ENCODE data around the gene PSTPIP2. TPM values are rescaled to one million over a fixed set of nuclear protein-coding genes. Genes with fewer than 3 reads are reported as not detected.

The PSTPIP2 gene
- total and polyA plus RNA-seq, 2 of the 13 experiments (the other 11 are each of a cell fraction or from before 2014, with no cell fraction given): 0.25 to 0.27 TPM

DNA sequence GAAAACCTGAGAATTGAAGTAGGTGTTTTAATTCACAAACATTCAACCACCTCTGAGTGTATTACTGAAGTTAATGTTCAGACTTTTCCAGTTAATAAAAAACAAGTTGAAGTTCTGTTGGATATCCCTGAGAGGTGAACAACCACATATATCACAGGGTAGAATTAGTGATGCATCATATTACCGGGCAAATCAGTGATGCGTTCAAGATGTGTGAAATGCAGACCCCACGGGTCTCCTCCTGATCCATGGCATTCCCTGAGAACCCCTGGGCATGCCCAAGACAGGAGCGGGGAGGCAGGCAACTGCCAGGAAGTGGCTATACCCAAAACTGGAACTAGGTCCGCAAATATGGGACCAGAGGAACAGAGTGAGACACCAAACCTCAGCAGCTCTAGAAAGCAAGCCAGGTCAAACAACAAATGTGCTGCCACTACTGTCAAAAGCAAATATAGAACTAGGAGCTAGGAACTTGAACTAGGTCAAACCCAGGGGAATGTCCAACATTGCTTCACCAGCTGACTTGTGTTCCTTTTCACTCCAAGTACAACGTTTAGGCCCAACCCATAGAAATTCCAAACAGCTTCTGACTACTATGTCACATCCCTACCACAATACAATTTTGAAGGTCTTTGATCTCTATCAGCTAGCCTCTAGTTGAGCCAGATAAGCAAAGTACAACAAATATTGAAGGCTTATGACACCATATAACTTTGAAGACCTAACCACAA, 20.2 kb downstream of the PSTPIP2 start (continued):
- TF ChIP-seq ZNF331 (CRISPR knock-in tag; IDR thresholded peaks at IDR 0.05) (peak; percentile 79; the same call in 1 of the 2 replicates), HNRNPL (IDR thresholded peaks at IDR 0.05; ENCODE audit: low read depth, low read length) (no peak), PRDM15 (CRISPR knock-in tag; IDR thresholded peaks at IDR 0.05) (no peak), NKX3-1 (CRISPR knock-in tag; IDR thresholded peaks at IDR 0.05) (0 out of 2 replicates have a peak, but pooled peaks have one; percentile 65), NR2F1 (CRISPR knock-in tag; IDR thresholded peaks at IDR 0.05) (peak in 1 of 2 experiments; percentile 66; a peak in 1 of 4 replicates), UBTF (CRISPR knock-in tag; IDR thresholded peaks at IDR 0.05) (no peak), ZNF383 (CRISPR knock-in tag; IDR thresholded peaks at IDR 0.05; ENCODE audit: borderline replicate concordance) (no peak), FOXK1 (CRISPR knock-in tag; IDR thresholded peaks at IDR 0.05; ENCODE audit: borderline replicate concordance, low read depth) (peak; percentile 76; the same call in 1 of the 2 replicates), NR3C1 (CRISPR knock-in tag; IDR thresholded peaks at IDR 0.05) (no peak), THAP7 (CRISPR knock-in tag; IDR thresholded peaks at IDR 0.05) (no peak), NONO (IDR thresholded peaks at IDR 0.05) (no peak), NONO (CRISPR knock-in tag; conservative IDR thresholded peaks at IDR 0.05) (no peak; the same call in 1 of the 2 replicates), ZBTB20 (CRISPR knock-in tag; IDR thresholded peaks at IDR 0.05; ENCODE audit: borderline replicate concordance, low read depth) (peak; percentile 45; the same call in 1 of the 2 replicates), ZNF281 (CRISPR knock-in tag; IDR thresholded peaks at IDR 0.05; ENCODE audit: borderline replicate concordance) (no peak), HMG20A (CRISPR knock-in tag; IDR thresholded peaks at IDR 0.05; ENCODE audit: borderline replicate concordance) (peak; percentile 89), FOXJ3 (CRISPR knock-in tag; IDR thresholded peaks at IDR 0.05; ENCODE audit: borderline replicate concordance) (peak; percentile 89), ZNF225 (CRISPR knock-in tag; IDR thresholded peaks at IDR 0.05) (no peak), ZNF547 (CRISPR knock-in tag; IDR thresholded peaks at IDR 0.05) (no peak), AHR (CRISPR knock-in tag; IDR thresholded peaks at IDR 0.05) (no peak), ZNF672 (CRISPR knock-in tag; IDR thresholded peaks at IDR 0.05) (no peak)

Measured in HepG2 (cell line).